ENCODE measurements around the gene KLHDC4. TPM values are rescaled to one million over a fixed set of nuclear protein-coding genes. Genes with fewer than 3 reads are reported as not detected.
"Not testable (repeated sequence)": the region's sequence is repeated elsewhere in the genome, so short reads cannot be mapped to it uniquely, and the experiment has no call there.

KLHDC4 gene
- polyA plus RNA-seq (2013, experiment 1 of 2): 9.4 TPM
- polyA plus RNA-seq (2013, experiment 2 of 2): 8.5 TPM

DNA sequence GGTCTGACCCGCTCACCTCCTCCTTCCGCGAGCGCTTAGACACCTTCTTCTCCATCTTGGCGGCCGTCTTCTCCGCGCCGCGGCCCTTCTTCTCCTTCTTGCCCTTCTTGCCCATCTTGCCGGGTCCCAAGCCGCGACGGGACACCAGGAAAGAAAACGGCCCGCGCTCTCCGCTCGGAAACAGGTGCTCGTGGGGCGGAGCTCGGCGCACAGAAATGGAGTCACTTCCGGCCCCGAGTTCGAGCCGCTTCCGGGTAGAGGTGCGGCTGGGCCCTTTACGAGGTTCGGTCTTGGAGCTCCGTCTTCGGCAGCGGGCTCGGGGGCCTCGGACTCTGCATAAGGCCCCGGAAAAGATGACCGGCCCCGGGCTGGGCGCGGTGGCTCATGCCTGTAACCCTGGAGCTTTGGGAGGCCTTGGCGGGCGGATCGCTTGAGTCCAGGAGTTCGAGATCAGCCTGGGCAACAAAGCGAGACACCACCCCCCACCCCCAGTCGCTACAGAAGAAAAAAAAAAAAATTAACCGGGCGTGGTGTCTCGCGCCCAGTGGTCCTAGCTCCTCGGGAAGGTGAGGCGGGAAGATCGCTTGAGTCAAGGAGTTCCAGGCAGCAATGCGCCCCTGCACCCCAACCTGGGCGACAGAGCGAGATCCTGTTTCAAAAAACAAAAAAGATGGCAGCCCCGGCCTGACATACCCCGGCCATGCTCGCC lies at the start of gene KLHDC4:
KLHDC4 (minus strand) TSS at position 211 of the 709 bp plus-strand sequence; CDS start at position 115, 96 bp downstream.
- Histone ChIP-seq H3K4me3 (ENCODE audit: insufficient read depth in 1 of 2, low read depth in 1 of 2, low read length in 2 of 2) (peak within 1 kb of the TSS; percentile 89 to 96), H3K4me1 (ENCODE audit: control insufficient read depth, insufficient read depth, low read depth, low read length) (peaks cover 10% of the 10 kb centered on the region), H2BK120ac (ENCODE audit: low read depth, low read length) (peak within 1 kb of the TSS; percentile 27), H3K9me3 (ENCODE audit: control insufficient read depth, low read length) (no peaks in the 10 kb centered on the region), H3K36me3 (ENCODE audit: control insufficient read depth in 1 of 2, insufficient read depth in 2 of 2, low read depth in 1 of 2, low read length in 2 of 2) (peaks cover 17 to 31% of the 10 kb centered on the region in 2 experiments), H2BK12ac (ENCODE audit: low read length in 2 of 2) (no peak within 1 kb of the TSS), H3K23ac (ENCODE audit: low read length in 2 of 2) (peak within 1 kb of the TSS in 1 of 2 experiments; percentile 42), H3K79me1 (replicated peaks; ENCODE audit: low read length, poor library complexity, severe bottlenecking) (peaks cover 39% of the 10 kb centered on the region), H3K4ac (ENCODE audit: low read depth in 1 of 2, low read length in 2 of 2) (peak within 1 kb of the TSS; percentile 19 to 73), H2BK15ac (ENCODE audit: low read depth, poor library complexity, severe bottlenecking) (peak within 1 kb of the TSS; percentile 86), H2BK5ac (ENCODE audit: low read depth, low read length, poor library complexity, severe bottlenecking) (no peak within 1 kb of the TSS), H3K27ac (ENCODE audit: low read length, poor library complexity, severe bottlenecking) (peak within 1 kb of the TSS; percentile 14), H3K14ac (ENCODE audit: low read length in 2 of 2) (no peak within 1 kb of the TSS), H3K18ac (ENCODE audit: low read depth in 1 of 2, low read length in 2 of 2) (peak within 1 kb of the TSS; percentile 79 to 89), H4K8ac (ENCODE audit: low read length) (peak within 1 kb of the TSS; percentile 94), H2AFZ (ENCODE audit: low read depth, low read length) (peak within 1 kb of the TSS; percentile 98), H4K91ac (ENCODE audit: low read length) (peak within 1 kb of the TSS; percentile 92), H2AK5ac (ENCODE audit: low read length, severe bottlenecking) (peak within 1 kb of the TSS; percentile 21), H3K4me2 (ENCODE audit: low read length, poor library complexity, severe bottlenecking) (peak within 1 kb of the TSS; percentile 99), H3K27me3 (ENCODE audit: control insufficient read depth in 1 of 2, insufficient read depth in 1 of 2, low read length in 2 of 2) (no peaks in the 10 kb centered on the region), H3K9ac (ENCODE audit: low read length) (peak within 1 kb of the TSS; percentile 98)
- peak; percentile 89 for DNase-seq
- WGBS: 5% methylated on average over 59 of the region's 60 CpGs

- no peak overlapping the region for H2BK5ac ChIP-seq (ENCODE audit: low read depth, low read length, poor library complexity, severe bottlenecking)
- H3K27ac ChIP-seq (ENCODE audit: low read length, poor library complexity, severe bottlenecking): no peak overlapping the region
- no peaks in the 10 kb centered on the region for H3K79me1 ChIP-seq (replicated peaks; ENCODE audit: low read length, poor library complexity, severe bottlenecking)
- no peak overlapping the region for H2BK12ac ChIP-seq (ENCODE audit: low read length in 2 of 2)
- peaks cover 16 to 29% of the 10 kb centered on the region in 2 experiments for H3K27me3 ChIP-seq (ENCODE audit: control insufficient read depth in 1 of 2, insufficient read depth in 1 of 2, low read length in 2 of 2)
- no peak overlapping the region for H3K4me3 ChIP-seq (ENCODE audit: insufficient read depth in 1 of 2, low read depth in 1 of 2, low read length in 2 of 2)
- no peak overlapping the region for H3K4me2 ChIP-seq (ENCODE audit: low read length, poor library complexity, severe bottlenecking)
- no peak overlapping the region for H3K23ac ChIP-seq (ENCODE audit: low read length in 2 of 2)
- H3K4me1 ChIP-seq (ENCODE audit: control insufficient read depth, insufficient read depth, low read depth, low read length): no peaks in the 10 kb centered on the region
- H2BK15ac ChIP-seq (ENCODE audit: low read depth, poor library complexity, severe bottlenecking): no peak overlapping the region
- H2BK120ac ChIP-seq (ENCODE audit: low read depth, low read length): no peak overlapping the region
- no peak overlapping the region for H3K9ac ChIP-seq (ENCODE audit: low read length)
- H3K14ac ChIP-seq (ENCODE audit: low read length in 2 of 2): no peak overlapping the region
- DNase-seq: no peak
- H3K36me3 ChIP-seq (ENCODE audit: control insufficient read depth in 1 of 2, insufficient read depth in 2 of 2, low read depth in 1 of 2, low read length in 2 of 2): no peaks in the 10 kb centered on the region
- 70% methylated on average over 5 of the region's 5 CpGs for WGBS
- no peak overlapping the region for H3K18ac ChIP-seq (ENCODE audit: low read depth in 1 of 2, low read length in 2 of 2)
- H4K8ac ChIP-seq (ENCODE audit: low read length): no peak overlapping the region
- H3K9me3 ChIP-seq (ENCODE audit: control insufficient read depth, low read length): peaks cover 33% of the 10 kb centered on the region
- no peak overlapping the region for H2AK5ac ChIP-seq (ENCODE audit: low read length, severe bottlenecking)
- no peak overlapping the region for H4K91ac ChIP-seq (ENCODE audit: low read length)
- no peak overlapping the region for H2AFZ ChIP-seq (ENCODE audit: low read depth, low read length)
- no peak overlapping the region for H3K4ac ChIP-seq (ENCODE audit: low read depth in 1 of 2, low read length in 2 of 2)
Measured at GRCh38 chr16:87815567-87815966, 49.8 kb upstream of the KLHDC4 start.

- no peak overlapping the region for H3K23ac ChIP-seq (ENCODE audit: low read length in 2 of 2)
- H3K27me3 ChIP-seq (ENCODE audit: control insufficient read depth in 1 of 2, insufficient read depth in 1 of 2, low read length in 2 of 2): peaks cover 22 to 39% of the 10 kb centered on the region in 2 experiments
- no peak overlapping the region for H3K14ac ChIP-seq (ENCODE audit: low read length in 2 of 2)
- H2AK5ac ChIP-seq (ENCODE audit: low read length, severe bottlenecking): no peak overlapping the region
- H4K8ac ChIP-seq (ENCODE audit: low read length): no peak overlapping the region
- H3K18ac ChIP-seq (ENCODE audit: low read depth in 1 of 2, low read length in 2 of 2): no peak overlapping the region
- H2BK120ac ChIP-seq (ENCODE audit: low read depth, low read length): no peak overlapping the region
- DNase-seq: no peak
- H2BK5ac ChIP-seq (ENCODE audit: low read depth, low read length, poor library complexity, severe bottlenecking): no peak overlapping the region
- H2AFZ ChIP-seq (ENCODE audit: low read depth, low read length): no peak overlapping the region
- no peak overlapping the region for H3K9ac ChIP-seq (ENCODE audit: low read length)
- H3K36me3 ChIP-seq (ENCODE audit: control insufficient read depth in 1 of 2, insufficient read depth in 2 of 2, low read depth in 1 of 2, low read length in 2 of 2): no peaks in the 10 kb centered on the region
- no peak overlapping the region for H3K4me3 ChIP-seq (ENCODE audit: insufficient read depth in 1 of 2, low read depth in 1 of 2, low read length in 2 of 2)
- no peak overlapping the region for H3K4me2 ChIP-seq (ENCODE audit: low read length, poor library complexity, severe bottlenecking)
- H2BK15ac ChIP-seq (ENCODE audit: low read depth, poor library complexity, severe bottlenecking): no peak overlapping the region
- no peak overlapping the region for H2BK12ac ChIP-seq (ENCODE audit: low read length in 2 of 2)
- peaks cover 14% of the 10 kb centered on the region for H3K9me3 ChIP-seq (ENCODE audit: control insufficient read depth, low read length)
- no peak overlapping the region for H4K91ac ChIP-seq (ENCODE audit: low read length)
- 79% methylated on average over 10 of the region's 10 CpGs for WGBS
- H3K4me1 ChIP-seq (ENCODE audit: control insufficient read depth, insufficient read depth, low read depth, low read length): peaks cover 1% of the 10 kb centered on the region
- H3K4ac ChIP-seq (ENCODE audit: low read depth in 1 of 2, low read length in 2 of 2): no peak overlapping the region
- no peaks in the 10 kb centered on the region for H3K79me1 ChIP-seq (replicated peaks; ENCODE audit: low read length, poor library complexity, severe bottlenecking)
- no peak overlapping the region for H3K27ac ChIP-seq (ENCODE audit: low read length, poor library complexity, severe bottlenecking)
Measured at GRCh38 chr16:87812200-87812656, 46.4 kb upstream of the KLHDC4 start.

GRCh38 chr16:87811454-87811853 lies 45.7 kb upstream of the KLHDC4 start:
- H3K4ac ChIP-seq (ENCODE audit: low read depth in 1 of 2, low read length in 2 of 2); H2AFZ ChIP-seq (ENCODE audit: low read depth, low read length); DNase-seq; H3K79me1 ChIP-seq (replicated peaks; ENCODE audit: low read length, poor library complexity, severe bottlenecking); H3K4me1 ChIP-seq (ENCODE audit: control insufficient read depth, insufficient read depth, low read depth, low read length); H3K9ac ChIP-seq (ENCODE audit: low read length); H3K14ac ChIP-seq (ENCODE audit: low read length in 2 of 2); H2BK5ac ChIP-seq (ENCODE audit: low read depth, low read length, poor library complexity, severe bottlenecking); H3K4me3 ChIP-seq (ENCODE audit: insufficient read depth in 1 of 2, low read depth in 1 of 2, low read length in 2 of 2); H3K18ac ChIP-seq (ENCODE audit: low read depth in 1 of 2, low read length in 2 of 2); H2AK5ac ChIP-seq (ENCODE audit: low read length, severe bottlenecking); H2BK15ac ChIP-seq (ENCODE audit: low read depth, poor library complexity, severe bottlenecking); H2BK12ac ChIP-seq (ENCODE audit: low read length in 2 of 2); H3K23ac ChIP-seq (ENCODE audit: low read length in 2 of 2); H3K9me3 ChIP-seq (ENCODE audit: control insufficient read depth, low read length); H4K91ac ChIP-seq (ENCODE audit: low read length); H4K8ac ChIP-seq (ENCODE audit: low read length); H3K36me3 ChIP-seq (ENCODE audit: control insufficient read depth in 1 of 2, insufficient read depth in 2 of 2, low read depth in 1 of 2, low read length in 2 of 2); H3K4me2 ChIP-seq (ENCODE audit: low read length, poor library complexity, severe bottlenecking); H2BK120ac ChIP-seq (ENCODE audit: low read depth, low read length); H3K27ac ChIP-seq (ENCODE audit: low read length, poor library complexity, severe bottlenecking): not testable (repeated sequence)
- WGBS: 82% methylated on average over 1 of the region's 1 CpG
- peaks cover 22 to 39% of the 10 kb centered on the region in 2 experiments for H3K27me3 ChIP-seq (ENCODE audit: control insufficient read depth in 1 of 2, insufficient read depth in 1 of 2, low read length in 2 of 2)
